Measurements from ENCODE around the gene CGB8.

DNA sequence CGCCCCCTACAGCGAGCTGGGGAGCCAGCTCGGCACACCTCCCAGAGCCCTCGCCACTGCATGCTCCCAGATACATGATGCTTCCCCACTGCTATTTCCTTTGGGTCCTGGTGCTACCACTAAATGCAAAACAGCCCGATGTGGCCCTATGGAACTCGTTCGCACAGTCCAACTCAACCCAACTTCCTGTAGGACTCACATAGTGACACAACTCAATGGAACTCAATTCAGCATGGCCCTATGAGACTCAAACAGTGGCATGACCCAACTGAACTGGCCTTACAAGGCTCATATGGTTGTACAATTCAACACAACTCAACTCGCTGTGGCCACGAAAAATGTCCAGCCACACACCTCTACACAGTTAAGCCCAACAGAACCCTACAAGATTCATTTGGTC is 20.1 kb upstream of the CGB8 start:
- TF ChIP-seq, protein P1, sequence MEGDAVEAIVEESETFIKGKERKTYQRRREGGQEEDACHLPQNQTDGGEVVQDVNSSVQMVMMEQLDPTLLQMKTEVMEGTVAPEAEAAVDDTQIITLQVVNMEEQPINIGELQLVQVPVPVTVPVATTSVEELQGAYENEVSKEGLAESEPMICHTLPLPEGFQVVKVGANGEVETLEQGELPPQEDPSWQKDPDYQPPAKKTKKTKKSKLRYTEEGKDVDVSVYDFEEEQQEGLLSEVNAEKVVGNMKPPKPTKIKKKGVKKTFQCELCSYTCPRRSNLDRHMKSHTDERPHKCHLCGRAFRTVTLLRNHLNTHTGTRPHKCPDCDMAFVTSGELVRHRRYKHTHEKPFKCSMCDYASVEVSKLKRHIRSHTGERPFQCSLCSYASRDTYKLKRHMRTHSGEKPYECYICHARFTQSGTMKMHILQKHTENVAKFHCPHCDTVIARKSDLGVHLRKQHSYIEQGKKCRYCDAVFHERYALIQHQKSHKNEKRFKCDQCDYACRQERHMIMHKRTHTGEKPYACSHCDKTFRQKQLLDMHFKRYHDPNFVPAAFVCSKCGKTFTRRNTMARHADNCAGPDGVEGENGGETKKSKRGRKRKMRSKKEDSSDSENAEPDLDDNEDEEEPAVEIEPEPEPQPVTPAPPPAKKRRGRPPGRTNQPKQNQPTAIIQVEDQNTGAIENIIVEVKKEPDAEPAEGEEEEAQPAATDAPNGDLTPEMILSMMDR (IDR thresholded peaks at IDR 0.05), result no peak
- no peak for TF ChIP-seq POLR2A (IDR thresholded peaks at IDR 0.05)

All from upper lobe of left lung (tissue), 4 donors.